Osteocyte (in vitro differentiated cells): ENCODE measurements around the gene GEMIN5. TPM values are rescaled to one million over a fixed set of nuclear protein-coding genes. Genes with fewer than 3 reads are reported as not detected.

ENCODE experiments used
- DNase-seq: peaks from one replicate; pipeline ENCODE4 v3.0.0; 2021; ENCODE audit warnings: mixed read lengths; ENCODE audit not compliant: unreplicated experiment; ENCODE audit errors: extremely low spot score
- H3K27ac Mint-ChIP-seq: one replicate; pipeline ENCODE4 v1.8.0; 2021; ENCODE audit warnings: mild to moderate bottlenecking, mixed read lengths; ENCODE audit not compliant: unreplicated experiment
- H3K27me3 Mint-ChIP-seq: one replicate; pipeline ENCODE4 v1.8.0; 2021; ENCODE audit warnings: mixed read lengths; ENCODE audit not compliant: unreplicated experiment
- H3K36me3 Mint-ChIP-seq: one replicate; pipeline ENCODE4 v1.8.0; 2021; ENCODE audit warnings: mixed read lengths; ENCODE audit not compliant: unreplicated experiment
- H3K4me1 Mint-ChIP-seq: one replicate; pipeline ENCODE4 v1.8.0; 2021; ENCODE audit warnings: mixed read lengths; ENCODE audit not compliant: unreplicated experiment
- H3K4me3 Mint-ChIP-seq: one replicate; pipeline ENCODE4 v1.8.0; 2021; ENCODE audit warnings: mild to moderate bottlenecking, moderate library complexity, mixed read lengths; ENCODE audit not compliant: unreplicated experiment
- H3K9me3 Mint-ChIP-seq: one replicate; pipeline ENCODE4 v1.8.0; 2021; ENCODE audit warnings: mixed read lengths; ENCODE audit not compliant: unreplicated experiment
- CTCF ChIP-seq: fragments of 200-600 bp; sonication (generic); IDR thresholded peaks from 2 replicates; pipeline ENCODE4 v1.5.0; 2021; ENCODE audit warnings: antibody characterized with exemption, mild to moderate bottlenecking, moderate library complexity
- total RNA-seq: library from RNA; stranded (reverse); gene quantifications from 2 replicates; pipeline ENCODE4 v1.2.1, GENCODE V29; 2021

The GEMIN5 gene
- total RNA-seq, 1 donor from 2014 or later = 17.6 TPM

GRCh38 chr5:154901913-154902312 lies 36.1 kb downstream of the GEMIN5 start:
- peaks cover 51% of the 10 kb centered on the region for H3K4me1 Mint-ChIP-seq
- no peak for TF ChIP-seq CTCF
- DNase-seq = no peak
- no peaks in the 10 kb centered on the region for H3K27me3 Mint-ChIP-seq
- H3K36me3 Mint-ChIP-seq = peaks cover 48% of the 10 kb centered on the region
- no peak overlapping the region for H3K4me3 Mint-ChIP-seq
- H3K9me3 Mint-ChIP-seq = no peaks in the 10 kb centered on the region
- peak overlapping the region; percentile 87 for H3K27ac Mint-ChIP-seq

DNA sequence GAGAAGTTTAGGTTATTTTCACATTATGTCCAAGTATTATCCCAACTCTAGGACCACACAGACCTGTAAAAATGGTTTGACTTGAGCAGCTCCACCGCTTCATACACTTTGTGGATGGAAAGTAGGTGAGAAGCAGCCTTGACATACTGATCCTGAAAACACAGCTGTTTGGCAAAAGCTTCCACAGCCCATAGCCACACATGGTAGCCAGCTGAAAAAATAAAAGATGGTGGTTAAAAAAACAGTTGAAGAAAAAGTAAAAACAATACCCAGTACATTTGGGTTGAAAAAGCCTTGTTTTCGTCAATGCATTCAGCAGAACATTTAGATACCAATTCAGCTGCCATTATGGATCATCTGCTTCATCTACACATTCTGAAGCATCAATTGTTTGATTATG lies 36.7 kb downstream of the GEMIN5 start:
- H3K9me3 Mint-ChIP-seq = no peaks in the 10 kb centered on the region
- H3K36me3 Mint-ChIP-seq = peaks cover 52% of the 10 kb centered on the region
- no peak overlapping the region for H3K4me3 Mint-ChIP-seq
- peaks cover 51% of the 10 kb centered on the region for H3K4me1 Mint-ChIP-seq
- H3K27me3 Mint-ChIP-seq = no peaks in the 10 kb centered on the region
- no peak for TF ChIP-seq CTCF
- peak overlapping the region; percentile 87 for H3K27ac Mint-ChIP-seq
- no peak for DNase-seq

DNA sequence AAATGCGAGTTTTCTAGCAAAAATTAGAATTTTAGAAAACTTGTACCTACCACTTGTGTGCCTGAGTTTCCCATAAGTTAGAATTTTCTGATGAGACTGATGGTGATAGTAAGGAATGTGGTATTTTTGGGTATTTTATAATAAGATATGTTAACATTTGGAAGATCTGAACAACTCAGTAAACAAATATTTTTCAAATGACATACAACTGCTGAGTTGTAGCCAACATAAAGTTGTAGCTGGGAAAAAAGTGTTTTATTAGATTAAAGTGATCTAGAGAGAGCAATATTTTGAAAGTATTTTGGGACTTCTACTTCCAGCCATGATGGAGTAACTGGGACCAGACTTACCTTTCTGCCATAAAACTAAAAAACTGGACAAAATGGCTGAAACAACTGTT lies 37.9 kb downstream of the GEMIN5 start:
- no peak for TF ChIP-seq CTCF
- H3K4me3 Mint-ChIP-seq = no peak overlapping the region
- H3K9me3 Mint-ChIP-seq = no peaks in the 10 kb centered on the region
- peaks cover 54% of the 10 kb centered on the region for H3K4me1 Mint-ChIP-seq
- no peaks in the 10 kb centered on the region for H3K27me3 Mint-ChIP-seq
- H3K27ac Mint-ChIP-seq = peak overlapping the region; percentile 87
- no peak for DNase-seq
- H3K36me3 Mint-ChIP-seq = peaks cover 64% of the 10 kb centered on the region

- H3K36me3 Mint-ChIP-seq = peaks cover 63% of the 10 kb centered on the region
- no peak for DNase-seq
- TF ChIP-seq CTCF = no peak
- H3K4me3 Mint-ChIP-seq = no peak overlapping the region
- no peaks in the 10 kb centered on the region for H3K9me3 Mint-ChIP-seq
- H3K4me1 Mint-ChIP-seq = peaks cover 56% of the 10 kb centered on the region
- H3K27ac Mint-ChIP-seq = peak overlapping the region; percentile 84
- H3K27me3 Mint-ChIP-seq = no peaks in the 10 kb centered on the region
These were observed 38.7 kb downstream of the GEMIN5 start for GRCh38 chr5:154899151-154899816.

DNA sequence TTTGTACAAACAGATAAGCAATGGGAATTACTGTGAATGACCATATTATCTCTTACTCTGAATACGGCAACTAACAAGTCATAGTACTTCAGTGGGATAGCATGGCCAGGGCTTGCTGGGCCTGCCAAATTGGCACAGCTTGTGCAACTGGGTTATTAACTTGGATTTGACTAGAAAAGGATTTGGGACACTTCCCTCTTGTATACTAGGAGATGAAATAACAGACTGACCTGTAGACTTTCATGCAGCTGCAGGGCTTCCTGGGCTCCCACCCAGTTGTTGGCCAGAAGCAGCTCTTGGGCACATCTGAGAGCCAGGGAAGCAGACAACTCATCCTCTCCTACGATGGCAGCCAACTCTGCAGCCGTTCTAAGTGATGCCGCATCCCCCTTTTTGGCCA lies 39.8 kb downstream of the GEMIN5 start:
- no peaks in the 10 kb centered on the region for H3K9me3 Mint-ChIP-seq
- no peak for TF ChIP-seq CTCF
- peaks cover 60% of the 10 kb centered on the region for H3K4me1 Mint-ChIP-seq
- peaks cover 64% of the 10 kb centered on the region for H3K36me3 Mint-ChIP-seq
- H3K27ac Mint-ChIP-seq = no peak overlapping the region
- no peak overlapping the region for H3K4me3 Mint-ChIP-seq
- H3K27me3 Mint-ChIP-seq = no peaks in the 10 kb centered on the region
- no peak for DNase-seq
